Measurements from ENCODE around the gene LTBP1. TPM values are rescaled to one million over a fixed set of nuclear protein-coding genes. Genes with fewer than 3 reads are reported as not detected.

The LTBP1 gene
- polyA plus RNA-seq, 2 of the 4 experiments (the other 2 are of a cell fraction), result 23.8 to 30.4 TPM

DNA sequence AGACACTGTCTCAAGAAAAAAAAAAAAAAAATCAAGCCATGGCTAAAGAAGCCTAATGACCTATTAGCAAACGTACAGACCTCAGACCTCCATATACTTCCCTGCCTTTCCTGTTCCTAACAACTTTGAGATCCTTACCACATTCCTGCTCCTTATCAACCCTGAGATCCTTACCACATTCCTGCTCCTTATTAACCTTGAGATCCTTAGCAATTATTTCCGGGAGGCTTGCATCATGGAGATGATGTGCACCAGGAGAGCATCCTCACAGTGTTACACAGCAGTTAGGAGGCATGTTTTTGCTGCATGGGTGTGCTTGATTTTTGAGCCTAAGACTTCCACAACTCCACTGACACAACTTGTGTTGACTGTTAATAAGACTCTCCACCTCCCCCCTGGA lies 475.1 kb downstream of the LTBP1 start:
- Histone ChIP-seq H3K4me1 (peaks cover 14% of the 10 kb centered on the region), H3K4me3 (no peak overlapping the region), H3K4me2 (no peak overlapping the region), H3K9me3 (no peaks in the 10 kb centered on the region), H3K27ac (no peak overlapping the region)
- ChIA-PET CTCF (interaction anchor here (0.9 to 1.7 kb wide), 2 partner anchors 19 to 20 kb away, joined by 4 to 5 read pairs; no protein-coding TSS in a partner anchor), POLR2A (no interaction called here)
- DNase-seq (ENCODE audit: low read depth in 1 of 2, low spot score in 1 of 2) (no peak), ATAC-seq (no peak), FAIRE-seq (no peak)
- TF ChIP-seq HDAC2 (IDR thresholded peaks at IDR 0.05) (no peak), NPAS2 (CRISPR knock-in tag; IDR thresholded peaks at IDR 0.05; ENCODE audit: borderline replicate concordance) (no peak), RNF2 (IDR thresholded peaks at IDR 0.05; ENCODE audit: borderline replicate concordance, low read depth) (no peak), RFX5 (IDR thresholded peaks at IDR 0.05) (no peak), TFCP2L1 (CRISPR knock-in tag; IDR thresholded peaks at IDR 0.05) (no peak), SMC3 (IDR thresholded peaks at IDR 0.05) (no peak), JUNB (IDR thresholded peaks at IDR 0.05) (no peak), TP53 (CRISPR knock-in tag; IDR thresholded peaks at IDR 0.05) (no peak), RCOR1 (IDR thresholded peaks at IDR 0.05; ENCODE audit: low read depth, low read length) (no peak), HOXA7 (CRISPR knock-in tag; IDR thresholded peaks at IDR 0.05) (no peak), POLR2A (IDR thresholded peaks at IDR 0.05; ENCODE audit: low read length) (no peak), CEBPB (IDR thresholded peaks at IDR 0.05) (no peak)
- TF ChIP-seq, protein P1, sequence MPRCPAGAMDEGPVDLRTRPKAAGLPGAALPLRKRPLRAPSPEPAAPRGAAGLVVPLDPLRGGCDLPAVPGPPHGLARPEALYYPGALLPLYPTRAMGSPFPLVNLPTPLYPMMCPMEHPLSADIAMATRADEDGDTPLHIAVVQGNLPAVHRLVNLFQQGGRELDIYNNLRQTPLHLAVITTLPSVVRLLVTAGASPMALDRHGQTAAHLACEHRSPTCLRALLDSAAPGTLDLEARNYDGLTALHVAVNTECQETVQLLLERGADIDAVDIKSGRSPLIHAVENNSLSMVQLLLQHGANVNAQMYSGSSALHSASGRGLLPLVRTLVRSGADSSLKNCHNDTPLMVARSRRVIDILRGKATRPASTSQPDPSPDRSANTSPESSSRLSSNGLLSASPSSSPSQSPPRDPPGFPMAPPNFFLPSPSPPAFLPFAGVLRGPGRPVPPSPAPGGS (IDR thresholded peaks at IDR 0.05), result no peak
- TF ChIP-seq, protein P2, sequence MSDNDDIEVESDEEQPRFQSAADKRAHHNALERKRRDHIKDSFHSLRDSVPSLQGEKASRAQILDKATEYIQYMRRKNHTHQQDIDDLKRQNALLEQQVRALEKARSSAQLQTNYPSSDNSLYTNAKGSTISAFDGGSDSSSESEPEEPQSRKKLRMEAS (IDR thresholded peaks at IDR 0.05), result no peak
- WGBS (ENCODE audit: missing lambda C conversion rate), result 59% methylated on average over 2 of the region's 2 CpGs

DNA sequence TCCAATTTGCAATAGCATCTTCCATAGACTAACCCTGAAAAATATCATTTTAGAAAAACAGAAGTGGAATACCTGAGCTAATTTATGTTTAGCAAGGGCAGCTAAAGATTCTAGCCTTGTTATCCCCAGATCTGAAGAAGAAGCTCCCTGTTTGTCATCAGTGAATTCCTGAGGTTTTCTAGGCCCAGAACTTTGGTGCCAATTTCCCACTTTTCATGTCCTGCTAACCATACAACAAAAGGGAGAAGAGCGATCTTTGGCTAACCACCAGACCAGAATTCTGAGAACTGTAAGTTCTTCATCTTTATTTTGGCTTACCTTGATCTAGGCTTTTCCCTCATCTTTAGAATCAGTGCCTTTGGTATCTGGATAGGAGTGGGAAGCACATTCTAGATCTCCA lies 478.4 kb downstream of the LTBP1 start:
- TF ChIP-seq FOSB (CRISPR knock-in tag; IDR thresholded peaks at IDR 0.05) (no peak), SMC3 (IDR thresholded peaks at IDR 0.05) (no peak), NPAS2 (CRISPR knock-in tag; IDR thresholded peaks at IDR 0.05; ENCODE audit: borderline replicate concordance) (no peak), EP300 (IDR thresholded peaks at IDR 0.05) (no peak), EHF (CRISPR knock-in tag; IDR thresholded peaks at IDR 0.05) (no peak)
- TF ChIP-seq, protein P3, sequence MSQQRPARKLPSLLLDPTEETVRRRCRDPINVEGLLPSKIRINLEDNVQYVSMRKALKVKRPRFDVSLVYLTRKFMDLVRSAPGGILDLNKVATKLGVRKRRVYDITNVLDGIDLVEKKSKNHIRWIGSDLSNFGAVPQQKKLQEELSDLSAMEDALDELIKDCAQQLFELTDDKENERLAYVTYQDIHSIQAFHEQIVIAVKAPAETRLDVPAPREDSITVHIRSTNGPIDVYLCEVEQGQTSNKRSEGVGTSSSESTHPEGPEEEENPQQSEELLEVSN (IDR thresholded peaks at IDR 0.05; ENCODE audit: borderline replicate concordance, low read depth), result no peak
- 97% methylated on average over 1 of the region's 1 CpG for WGBS (ENCODE audit: missing lambda C conversion rate)
- CTCF ChIA-PET, result interaction anchor here (0.7 to 1.6 kb wide), 3 partner anchors 16 to 158 kb away, joined by 3 to 6 read pairs (median 5); no protein-coding TSS in a partner anchor
- FAIRE-seq, result no peak
- no peak for ATAC-seq
- Histone ChIP-seq H3K27ac (peak overlapping the region; percentile 24 to 48; a peak in 3 of 6 replicates), H3K9me3 (no peaks in the 10 kb centered on the region), H3K4me1 (peaks cover 17% of the 10 kb centered on the region), H3K4me3 (no peak overlapping the region), H3K4me2 (no peak overlapping the region)
- POLR2A ChIA-PET, result no interaction called here
- DNase-seq (ENCODE audit: low read depth in 1 of 2, low spot score in 1 of 2), result no peak

DNA sequence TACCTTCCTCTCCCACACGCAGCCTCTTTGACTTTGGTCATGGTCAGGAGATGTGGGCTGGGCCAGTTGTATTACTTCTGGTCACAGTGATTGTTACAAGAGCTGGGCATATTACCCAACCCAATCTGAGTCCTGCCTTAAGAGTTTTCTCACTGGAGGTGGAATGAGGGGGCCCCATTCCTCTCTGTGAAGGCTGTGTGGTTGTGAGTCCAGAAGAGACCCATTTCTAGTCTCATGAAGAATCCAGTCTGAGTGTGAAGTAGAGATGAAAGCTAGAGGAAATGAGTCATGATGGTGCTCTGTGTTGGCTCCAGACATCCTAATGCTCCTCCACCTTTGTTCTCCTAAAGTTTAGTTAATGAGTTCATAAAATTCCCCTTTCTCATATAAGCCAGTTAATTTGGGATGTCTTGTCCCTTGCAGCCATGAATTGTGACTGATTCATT lies 478.9 kb downstream of the LTBP1 start:
- Histone ChIP-seq H3K4me1 (peaks cover 17% of the 10 kb centered on the region), H3K4me3 (no peak overlapping the region), H3K27ac (peak overlapping the region; percentile 24 to 48; a peak in 3 of 6 replicates), H3K9me3 (no peaks in the 10 kb centered on the region), H3K4me2 (peak overlapping the region; percentile 18; the same call in 1 of the 3 replicates)
- DNase-seq (ENCODE audit: low read depth in 1 of 2, low spot score in 1 of 2), result peak in 1 of 2 experiments; percentile 48
- FAIRE-seq, result no peak
- ATAC-seq, result peak in 1 of 2 experiments; percentile 69; a peak in 4 of 6 replicates
- ChIA-PET POLR2A (no interaction called here), CTCF (interaction anchor here (0.7 to 1.6 kb wide), 5 partner anchors 8 to 158 kb away, joined by 3 to 6 read pairs (median 4); no protein-coding TSS in a partner anchor)
- TF ChIP-seq CHD2 (IDR thresholded peaks at IDR 0.05; ENCODE audit: low read length, partially characterized antibody), result no peak
- no peak for TF ChIP-seq FOSL2 (IDR thresholded peaks at IDR 0.05)
- peak; percentile 43 for TF ChIP-seq FOSL2 (CRISPR knock-in tag; IDR thresholded peaks at IDR 0.05)
- TF ChIP-seq JUN (IDR thresholded peaks at IDR 0.05), result no peak
- TF ChIP-seq, protein P2 (IDR thresholded peaks at IDR 0.05), result no peak
- no peak for TF ChIP-seq EHF (CRISPR knock-in tag; IDR thresholded peaks at IDR 0.05)
- no peak for TF ChIP-seq FOSB (CRISPR knock-in tag; IDR thresholded peaks at IDR 0.05)
- WGBS (ENCODE audit: missing lambda C conversion rate), result 92% methylated on average over 1 of the region's 1 CpG
